Progenitor cell of endocrine pancreas (in vitro differentiated cells): ENCODE data around the gene CFAP65. TPM values are rescaled to one million over a fixed set of nuclear protein-coding genes. Genes with fewer than 3 reads are reported as not detected.

Experiments used
- DNase-seq: peaks from one replicate; pipeline ENCODE4 v3.0.0; 2021; ENCODE audit warnings: low spot score; ENCODE audit not compliant: unreplicated experiment
- H3K27ac Mint-ChIP-seq: 2 replicates; pipeline ENCODE4 v1.8.0; 2021; ENCODE audit warnings: mild to moderate bottlenecking, moderate library complexity, mixed read lengths
- H3K27me3 Mint-ChIP-seq: 2 replicates; pipeline ENCODE4 v1.8.0; 2021; ENCODE audit warnings: mixed read lengths
- H3K36me3 Mint-ChIP-seq: 2 replicates; pipeline ENCODE4 v1.8.0; 2022; ENCODE audit warnings: mixed read lengths; ENCODE audit not compliant: insufficient read depth
- H3K4me1 Mint-ChIP-seq: 2 replicates; pipeline ENCODE4 v1.8.0; 2021; ENCODE audit warnings: low read depth, mixed read lengths
- H3K4me3 Mint-ChIP-seq: 2 replicates; pipeline ENCODE4 v1.8.0; 2021; ENCODE audit warnings: low read depth, mild to moderate bottlenecking, moderate library complexity, mixed read lengths
- H3K9me3 Mint-ChIP-seq: 2 replicates; pipeline ENCODE4 v1.8.0; 2021; ENCODE audit warnings: low read depth, mixed read lengths
- CTCF ChIP-seq: fragments of 200-600 bp; sonication (generic); IDR thresholded peaks from one replicate; pipeline ENCODE4 v1.5.0; 2021; ENCODE audit warnings: antibody characterized with exemption, mild to moderate bottlenecking; ENCODE audit not compliant: unreplicated experiment
- total RNA-seq: library from RNA; stranded (reverse); gene quantifications from 2 replicates; pipeline ENCODE4 v1.2.1, GENCODE V29; 2021

CFAP65 gene
- total RNA-seq, 1 donor from 2014 or later: 0.65 TPM

GRCh38 chr2:218997731-218998130 lies 43.6 kb downstream of the CFAP65 start:
- peaks cover 69% of the 10 kb centered on the region for H3K27me3 Mint-ChIP-seq

DNA sequence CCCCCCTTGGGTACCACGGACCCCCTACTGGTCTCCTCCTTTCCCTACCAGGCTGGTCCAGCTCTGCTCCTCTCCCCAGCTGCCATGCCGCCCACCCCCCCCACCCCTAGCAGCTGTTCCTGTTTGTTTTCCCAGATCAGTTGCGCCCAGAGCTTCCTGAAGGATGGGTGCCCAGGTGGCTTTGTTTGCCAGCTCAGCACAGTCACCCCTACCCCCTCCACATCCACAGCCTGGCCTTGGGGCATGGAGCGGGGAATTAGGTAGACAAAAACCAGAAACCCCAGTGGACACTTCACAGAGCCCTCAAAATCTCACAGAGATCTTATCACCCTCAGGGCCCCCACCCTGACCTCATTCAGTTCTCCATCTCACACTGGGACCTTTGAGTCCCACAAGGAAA lies 44.4 kb downstream of the CFAP65 start:
- no peaks in the 10 kb centered on the region for H3K9me3 Mint-ChIP-seq
- H3K4me3 Mint-ChIP-seq: peak overlapping the region; percentile 42
- no peak for TF ChIP-seq CTCF
- no peak for DNase-seq
- peak overlapping the region; percentile 26 for H3K27ac Mint-ChIP-seq
- peaks cover 74% of the 10 kb centered on the region for H3K27me3 Mint-ChIP-seq
- no peaks in the 10 kb centered on the region for H3K36me3 Mint-ChIP-seq
- peaks cover 14% of the 10 kb centered on the region for H3K4me1 Mint-ChIP-seq

More at GRCh38 chr2:218997731-218998130, 43.6 kb downstream of the CFAP65 start:
- peak overlapping the region; percentile 60 for H3K27ac Mint-ChIP-seq
- no peak overlapping the region for H3K4me3 Mint-ChIP-seq
- no peaks in the 10 kb centered on the region for H3K36me3 Mint-ChIP-seq
- no peaks in the 10 kb centered on the region for H3K9me3 Mint-ChIP-seq
- no peak for TF ChIP-seq CTCF
- H3K4me1 Mint-ChIP-seq: peaks cover 16% of the 10 kb centered on the region
- DNase-seq: no peak

GRCh38 chr2:218995972-218996711 lies 45.2 kb downstream of the CFAP65 start:
- H3K4me1 Mint-ChIP-seq: peaks cover 14% of the 10 kb centered on the region
- H3K9me3 Mint-ChIP-seq: no peaks in the 10 kb centered on the region
- peaks cover 82% of the 10 kb centered on the region for H3K27me3 Mint-ChIP-seq
- H3K27ac Mint-ChIP-seq: peak overlapping the region; percentile 56
- no peaks in the 10 kb centered on the region for H3K36me3 Mint-ChIP-seq
- peak; percentile 93 for TF ChIP-seq CTCF
- peak; percentile 87 for DNase-seq
- H3K4me3 Mint-ChIP-seq: peak overlapping the region; percentile 62

GRCh38 chr2:218995561-218995960 lies 45.8 kb downstream of the CFAP65 start:
- Mint-ChIP-seq H3K4me1 (peaks cover 14% of the 10 kb centered on the region), H3K36me3 (no peaks in the 10 kb centered on the region), H3K4me3 (no peak overlapping the region), H3K27me3 (peaks cover 84% of the 10 kb centered on the region), H3K9me3 (no peaks in the 10 kb centered on the region), H3K27ac (no peak overlapping the region)
- DNase-seq: no peak
- no peak for TF ChIP-seq CTCF

DNA sequence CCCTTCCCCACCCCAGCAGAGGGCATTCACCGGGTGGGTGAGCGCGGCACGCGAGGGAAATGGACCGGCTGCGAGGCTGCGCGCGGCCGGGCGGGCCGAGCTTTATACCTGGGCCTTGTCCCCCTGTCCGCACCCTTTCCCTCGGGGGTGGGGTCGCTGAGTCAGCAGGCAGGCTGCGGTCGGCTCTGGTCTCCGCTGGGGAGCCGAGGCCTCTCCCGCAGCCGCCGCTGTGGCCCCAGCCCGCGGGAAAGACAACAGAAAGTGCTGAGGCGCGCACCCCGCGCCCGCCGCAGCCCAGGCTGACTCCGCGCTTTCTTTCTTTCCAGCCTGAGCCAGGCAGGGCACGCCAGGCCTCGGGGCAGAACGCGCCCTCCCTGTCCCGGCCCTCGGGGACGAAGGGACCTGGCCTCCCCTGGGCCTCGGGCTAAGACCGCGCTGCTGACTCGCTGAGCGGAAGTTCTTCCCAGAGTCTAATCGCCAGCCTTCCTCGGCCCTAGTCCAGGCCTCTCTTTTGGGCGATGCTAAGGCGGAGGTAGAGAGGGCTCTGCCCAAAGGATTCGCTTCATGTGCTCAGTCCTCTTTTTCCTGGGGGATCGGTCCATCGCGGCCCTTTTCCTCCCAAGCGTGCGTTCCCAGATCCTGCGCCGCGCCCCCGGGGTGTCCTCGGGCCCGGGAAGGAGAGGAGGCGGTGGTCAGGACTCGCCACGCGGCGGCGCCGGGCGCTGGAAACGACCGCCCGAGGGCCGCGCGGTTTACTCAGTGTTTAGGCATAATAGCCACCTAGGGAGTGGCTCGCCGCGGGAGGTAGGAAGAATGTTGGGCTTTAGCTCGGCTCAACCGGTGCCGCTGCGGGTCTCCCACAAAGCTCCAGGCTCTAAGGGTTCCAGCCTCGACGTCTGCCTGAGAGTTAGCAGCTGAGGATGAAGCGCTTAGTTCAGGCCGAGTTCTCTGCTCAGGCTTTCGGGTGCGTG lies 47.7 kb downstream of the CFAP65 start, which contains the start of gene CRYBA2:
Gene CRYBA2, minus strand, starts transcription at position 78 of the 971 bp plus-strand sequence. CDS start 246 bp downstream, outside the sequence.
- no peaks in the 10 kb centered on the region for H3K36me3 Mint-ChIP-seq
- DNase-seq: no peak
- H3K4me1 Mint-ChIP-seq: peaks cover 8% of the 10 kb centered on the region
- no peaks in the 10 kb centered on the region for H3K9me3 Mint-ChIP-seq
- peak within 1 kb of the TSS; percentile 35 for H3K4me3 Mint-ChIP-seq
- H3K27ac Mint-ChIP-seq: peak within 1 kb of the TSS; percentile 41
- peak; percentile 20 for TF ChIP-seq CTCF
- peaks cover 87% of the 10 kb centered on the region for H3K27me3 Mint-ChIP-seq
